Measurements from ENCODE around the gene SPEG.

- TF ChIP-seq CTCF (IDR thresholded peaks at IDR 0.05; ENCODE audit: insufficient read depth, low read depth, low read length), result no peak
- TF ChIP-seq EZH2 (IDR thresholded peaks at IDR 0.05; ENCODE audit: insufficient read depth, low read length), result no peak
These were observed 3.8 kb downstream of the SPEG start for GRCh38 chr2:219438453-219438852.
